SHP77 (cell line): ENCODE data around the gene DPPA2.

Experiments
- DNase-seq, 2 experiments: peaks; one replicate each; lab custom pipeline; 2025; lab: John Stamatoyannopoulos, UW

Gene DPPA2

DNA sequence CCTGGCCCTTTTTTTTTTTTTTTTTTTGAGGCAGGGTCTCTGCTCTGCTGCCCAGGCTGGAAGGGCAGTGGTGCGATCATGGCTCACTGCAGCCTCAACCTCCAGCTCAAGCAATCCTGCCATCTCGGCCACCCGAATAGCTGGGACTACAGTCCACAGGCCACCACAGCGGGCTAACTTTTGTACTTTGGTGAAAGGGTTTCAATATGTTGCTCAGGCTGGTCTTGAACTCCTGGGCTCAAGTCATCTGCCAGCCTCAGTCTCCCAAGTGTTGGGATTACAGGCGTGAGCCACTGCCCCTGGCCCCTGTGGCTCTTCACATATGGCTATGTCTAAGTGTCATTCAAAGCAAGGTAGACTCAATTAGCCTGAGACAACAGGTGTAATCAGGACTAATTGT is 8.8 kb upstream of the DPPA2 start:
- no peak for DNase-seq

DNA sequence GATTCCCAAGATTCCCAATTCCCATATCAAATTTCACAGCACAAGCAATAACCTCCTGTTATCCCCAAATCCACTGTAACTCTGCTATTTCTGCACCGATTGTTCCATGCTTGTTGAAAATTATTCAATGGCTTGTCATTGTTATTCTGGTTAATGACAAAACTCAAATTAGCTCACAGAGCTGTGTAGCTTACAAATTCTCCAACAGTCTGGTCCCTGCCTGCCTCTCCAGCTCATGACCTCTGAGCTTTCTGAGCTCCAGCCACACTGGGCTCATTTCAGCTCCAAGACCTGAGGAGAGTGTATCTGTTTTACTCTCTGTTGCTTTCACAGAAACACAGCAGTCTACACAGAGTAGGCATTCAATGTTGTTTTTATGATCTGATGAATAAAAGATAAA is 3.3 kb downstream of the DPPA2 start:
- no peak for DNase-seq

DNA sequence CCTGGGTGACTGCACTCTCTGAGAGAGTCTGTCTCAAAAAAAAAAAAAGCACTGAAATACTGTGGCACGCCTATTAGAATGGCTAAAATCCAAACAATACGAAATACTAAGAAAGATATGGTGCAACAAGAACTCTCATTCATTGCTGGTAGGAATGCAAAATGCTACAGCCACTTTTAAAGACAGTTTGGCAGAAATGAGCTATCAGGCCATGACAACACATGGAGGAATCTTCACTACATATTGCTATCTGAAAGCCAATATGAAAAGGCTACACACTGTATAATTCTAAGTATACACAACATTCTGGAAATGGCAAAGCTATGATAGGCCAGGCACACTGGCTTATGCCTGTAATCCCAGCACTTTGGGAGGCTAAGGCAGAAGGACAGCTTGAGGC is 18.8 kb downstream of the DPPA2 start:
- DNase-seq: no peak

DNA sequence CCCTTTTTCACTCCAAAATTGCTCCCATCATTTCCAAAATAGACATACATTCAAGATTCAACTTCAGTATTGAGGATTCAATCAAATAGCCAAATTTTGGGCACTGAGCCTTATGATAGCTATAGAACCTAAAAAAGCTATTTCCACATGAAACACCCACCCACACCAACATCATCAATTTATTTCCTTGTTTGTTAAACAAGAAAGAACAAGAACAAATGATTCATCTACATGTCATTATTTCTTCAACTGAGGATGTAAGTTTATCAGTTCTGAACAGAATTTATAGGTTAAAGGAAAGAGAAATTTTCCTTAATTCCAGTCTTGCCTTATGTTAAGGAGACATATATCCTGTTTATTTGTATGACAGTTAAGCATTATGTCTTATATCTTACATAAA is 32.2 kb downstream of the DPPA2 start:
- DNase-seq: no peak

DNA sequence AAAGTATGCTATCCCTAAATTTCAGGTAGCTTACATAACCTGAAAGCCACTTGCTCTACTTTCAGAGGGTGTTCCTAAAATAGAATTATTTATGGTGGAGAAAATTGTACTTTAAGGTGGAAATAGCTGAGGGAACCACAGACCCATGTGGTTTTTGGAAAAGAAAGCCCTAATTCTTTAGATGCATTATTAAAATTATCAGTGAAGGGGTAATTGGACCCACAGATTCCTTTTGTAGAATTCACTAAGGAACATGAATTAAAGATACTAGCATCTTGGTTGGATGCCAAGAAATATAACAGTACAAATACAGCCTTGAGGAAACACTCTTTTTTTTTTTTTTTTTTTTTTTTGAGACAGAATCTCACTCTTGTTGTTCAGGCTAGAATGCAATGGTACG is 37.8 kb downstream of the DPPA2 start:
- no peak for DNase-seq

DNA sequence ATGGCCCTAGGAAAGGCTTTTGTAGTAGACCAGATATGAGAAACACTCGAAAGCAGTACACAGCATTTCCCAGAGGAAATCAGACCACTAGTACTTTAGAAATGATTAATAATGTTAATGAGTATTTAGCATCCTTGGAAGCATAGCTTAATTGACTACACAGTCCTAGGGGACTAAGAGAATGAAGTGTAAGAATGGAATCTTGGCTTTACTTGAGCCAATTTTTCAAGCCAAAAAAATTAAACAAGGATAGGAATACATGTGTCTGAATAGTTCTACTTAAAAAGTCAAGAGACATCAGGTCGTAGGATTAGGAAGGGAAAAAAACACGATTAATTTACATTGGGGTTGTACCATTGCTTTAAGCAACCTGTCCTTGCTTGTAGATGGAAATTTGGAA is 38.2 kb downstream of the DPPA2 start:
- no peak for DNase-seq

DNA sequence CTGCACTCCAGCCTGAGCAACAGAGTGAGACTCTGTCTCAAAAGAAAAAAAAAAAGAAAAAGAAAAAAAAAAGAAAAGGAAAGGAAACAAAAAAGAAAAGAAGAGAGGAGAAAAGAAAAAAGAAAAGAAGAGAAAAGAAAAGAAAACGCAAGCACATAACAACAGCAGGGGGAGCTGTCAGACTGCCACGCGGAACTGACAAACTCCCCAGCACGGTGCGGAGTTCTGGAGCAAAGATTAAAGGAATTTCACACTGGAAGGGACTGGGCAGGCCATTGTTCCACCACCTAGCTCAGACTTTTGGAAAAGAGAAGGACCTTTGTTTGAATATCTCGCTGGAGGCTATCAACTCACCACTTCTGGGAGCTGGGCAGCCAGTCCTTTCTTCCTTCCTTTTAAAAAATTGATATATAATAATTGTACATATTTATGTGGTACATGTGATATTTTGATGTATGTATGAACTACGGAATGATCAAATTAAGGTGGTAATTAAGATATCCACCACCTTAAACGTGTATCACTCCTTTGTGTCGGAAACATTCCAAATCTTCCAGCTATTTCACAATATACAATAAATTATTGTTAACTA is 40.5 kb downstream of the DPPA2 start:
- DNase-seq: peak; percentile 12 to 25

DNA sequence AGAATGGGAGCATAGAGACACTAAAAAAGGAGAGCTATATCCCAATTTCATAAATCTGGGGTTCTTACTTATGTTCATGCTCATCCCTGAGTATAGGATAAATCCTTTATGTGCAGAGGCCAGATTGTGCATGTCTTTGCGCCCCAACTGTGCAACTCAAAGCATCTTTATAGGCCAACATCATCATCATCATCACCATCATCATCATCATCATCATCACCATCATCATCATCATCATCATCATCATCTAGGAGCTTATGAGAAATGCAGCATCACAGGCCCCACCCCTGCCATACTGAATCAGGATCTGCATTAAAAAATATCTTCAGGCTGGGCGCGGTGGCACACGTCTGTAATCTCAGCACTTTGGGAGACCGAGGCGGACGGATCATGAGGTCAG is 45.5 kb downstream of the DPPA2 start:
- no peak for DNase-seq

DNA sequence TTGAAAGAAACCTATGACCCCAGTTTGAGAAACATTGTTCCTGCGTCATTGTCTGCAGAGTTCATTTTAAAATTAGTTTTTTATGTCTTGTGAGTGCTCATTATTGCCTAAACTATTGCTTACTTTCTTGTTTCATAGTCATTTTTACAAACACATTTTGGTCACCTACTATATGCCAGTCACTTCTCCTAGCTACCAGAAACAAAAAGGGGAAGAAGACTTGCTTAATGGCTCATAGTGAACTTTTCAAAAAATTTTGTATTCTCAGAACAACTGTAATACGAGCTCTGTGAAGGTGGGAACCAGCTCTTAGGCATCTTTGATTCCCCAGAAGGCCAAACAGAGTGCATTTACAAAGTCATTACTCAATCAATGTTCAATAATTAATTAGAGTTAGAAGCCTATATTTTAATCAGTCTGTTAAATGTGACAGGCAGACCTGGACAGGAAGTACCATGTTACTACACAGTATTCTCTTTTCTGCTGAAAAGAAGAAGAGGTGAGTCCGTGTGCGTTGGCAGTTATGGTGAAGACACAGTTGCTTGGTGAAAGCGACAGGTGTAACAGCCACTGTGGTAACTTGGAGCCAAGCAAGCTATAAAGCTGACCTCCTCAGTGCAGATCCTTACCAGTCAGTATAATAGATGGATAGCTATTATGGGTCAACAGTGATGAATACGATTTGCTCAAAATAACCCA is 46.6 kb downstream of the DPPA2 start:
- no peak for DNase-seq

DNA sequence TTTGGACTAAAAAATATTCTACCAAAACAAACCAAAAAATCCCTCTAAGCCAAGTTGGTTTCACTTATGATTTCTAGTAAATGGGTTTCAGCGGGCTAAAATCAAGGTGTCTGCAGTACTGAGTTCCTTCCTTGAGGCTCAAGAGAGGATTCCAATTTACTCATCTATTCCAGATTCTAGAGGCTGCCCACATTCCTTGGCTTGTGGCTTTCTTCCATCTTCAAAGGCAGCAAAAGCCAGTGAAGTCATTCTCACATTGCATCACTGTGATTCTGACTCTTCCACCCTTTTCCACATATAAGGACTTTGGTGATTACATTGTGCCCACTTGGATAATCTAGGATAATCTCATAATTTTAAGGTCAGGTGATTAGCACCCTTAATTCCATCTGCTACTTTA is 48.1 kb downstream of the DPPA2 start:
- no peak for DNase-seq

DNA sequence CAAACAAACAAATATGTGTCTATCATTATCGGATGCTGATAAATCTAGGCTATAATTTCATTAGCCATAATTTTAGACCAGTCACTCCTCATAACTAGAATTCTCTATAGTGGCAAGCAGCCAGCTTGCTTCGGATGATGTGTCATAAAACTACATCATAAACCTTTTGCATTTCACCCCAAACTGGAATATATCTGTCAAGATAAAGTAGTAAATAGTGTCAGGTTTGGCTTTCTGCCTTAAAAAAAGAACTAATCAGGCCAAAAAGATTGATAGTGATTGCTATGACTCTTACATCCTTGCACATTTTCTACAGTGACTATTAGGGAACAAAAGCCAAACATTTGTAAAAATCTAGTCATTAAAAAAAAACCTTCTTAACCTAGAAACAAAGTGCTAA is 51.0 kb downstream of the DPPA2 start:
- DNase-seq: no peak

DNA sequence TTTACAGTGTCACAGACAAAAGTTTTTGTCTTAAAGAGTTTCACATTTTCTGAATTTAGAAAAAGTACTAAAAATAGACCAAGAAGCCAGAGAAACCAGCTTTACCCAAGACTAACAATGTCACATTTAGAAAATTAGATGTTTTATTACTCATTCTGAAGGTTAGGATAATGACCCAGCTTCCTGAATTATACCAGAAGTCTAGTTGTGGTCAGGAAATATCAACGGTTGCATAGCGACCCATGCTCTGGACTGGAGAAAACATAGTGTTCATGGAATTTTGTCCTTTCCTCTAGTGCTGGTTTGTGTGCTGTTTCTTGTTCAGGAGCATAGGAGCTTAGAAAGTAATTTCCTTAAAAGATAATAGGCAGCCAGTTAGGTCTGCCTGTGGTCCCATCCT is 59.0 kb downstream of the DPPA2 start:
- DNase-seq: no peak

DNA sequence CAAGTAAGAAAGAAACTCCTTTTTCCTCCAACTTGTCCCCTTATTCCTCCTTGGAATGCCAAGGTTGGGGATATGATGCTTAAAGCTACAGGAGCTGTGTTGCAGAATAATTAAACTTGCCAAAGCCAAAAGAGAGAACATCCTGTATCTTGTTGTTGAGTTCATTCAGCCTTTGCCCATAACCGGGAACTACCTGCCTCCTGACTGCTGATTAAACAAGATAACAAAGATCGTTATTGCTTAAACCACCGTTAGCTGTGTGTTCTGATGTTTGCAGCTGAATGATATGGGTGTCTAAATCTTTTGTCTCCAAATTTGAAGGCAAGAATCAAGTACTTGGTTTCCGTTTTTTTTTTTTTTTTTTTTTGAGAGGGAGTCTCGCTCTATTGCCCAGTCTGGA is 61.5 kb downstream of the DPPA2 start:
- DNase-seq: no peak

DNA sequence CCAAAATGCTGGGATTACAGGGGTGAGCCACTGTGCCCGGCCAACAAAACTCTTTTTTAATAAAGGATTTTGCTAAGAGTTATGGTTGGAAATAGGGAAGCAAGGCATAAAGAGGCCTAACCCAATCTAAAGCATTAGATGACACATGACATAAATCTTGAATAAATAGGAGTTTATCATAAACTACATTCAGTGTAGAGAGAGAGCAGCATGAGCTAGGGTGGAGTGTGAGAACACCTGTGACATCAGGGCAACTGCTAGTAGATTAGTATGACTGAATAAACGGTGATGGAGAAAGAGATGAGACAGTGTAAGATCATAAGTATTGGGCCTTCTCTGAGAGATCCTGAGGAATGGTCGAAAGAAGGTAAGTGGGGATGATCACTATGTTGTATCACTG is 63.7 kb downstream of the DPPA2 start:
- no peak for DNase-seq
